Stimulated activated naive CD8-positive, alpha-beta T cell treated with anti-CD3 and anti-CD28 coated beads, Interleukin-15, amount 100 ng/mL, for 72 hours (primary cell): ENCODE data around the gene SMIM30.
"Not testable (repeated sequence)": the region's sequence is repeated elsewhere in the genome, so short reads cannot be mapped to it uniquely, and the experiment has no call there.

ENCODE experiments used
- ATAC-seq: fragments of 150-1000 bp; cut with Tn5 transposase; 2 replicates; pipeline ENCODE4 v1.10.0; 2021; ENCODE audit warnings: mild to moderate bottlenecking, moderate library complexity
- DNase-seq, 2 donors: peaks; one replicate each; pipeline ENCODE4 v3.0.0; 2021 to 2022
- H3K27ac Mint-ChIP-seq, 2 donors: one replicate each; pipeline ENCODE4 v1.8.0; 2022; ENCODE audit warnings: mild to moderate bottlenecking in 2 of 2, mixed read lengths in 2 of 2, moderate library complexity in 2 of 2
- H3K27me3 Mint-ChIP-seq: one replicate; pipeline ENCODE4 v1.8.0; 2022; ENCODE audit warnings: mixed read lengths
- H3K4me1 Mint-ChIP-seq: one replicate; pipeline ENCODE4 v1.8.0; 2022; ENCODE audit warnings: mild to moderate bottlenecking, mixed read lengths
- H3K4me3 Mint-ChIP-seq, 2 donors: one replicate each; pipeline ENCODE4 v1.8.0; 2022; ENCODE audit warnings: mild to moderate bottlenecking in 2 of 2, mixed read lengths in 2 of 2, moderate library complexity in 1 of 2
- H3K9me3 Mint-ChIP-seq, 2 donors: one replicate each; pipeline ENCODE4 v1.8.0; 2022; ENCODE audit warnings: mixed read lengths in 2 of 2

The SMIM30 gene

DNA sequence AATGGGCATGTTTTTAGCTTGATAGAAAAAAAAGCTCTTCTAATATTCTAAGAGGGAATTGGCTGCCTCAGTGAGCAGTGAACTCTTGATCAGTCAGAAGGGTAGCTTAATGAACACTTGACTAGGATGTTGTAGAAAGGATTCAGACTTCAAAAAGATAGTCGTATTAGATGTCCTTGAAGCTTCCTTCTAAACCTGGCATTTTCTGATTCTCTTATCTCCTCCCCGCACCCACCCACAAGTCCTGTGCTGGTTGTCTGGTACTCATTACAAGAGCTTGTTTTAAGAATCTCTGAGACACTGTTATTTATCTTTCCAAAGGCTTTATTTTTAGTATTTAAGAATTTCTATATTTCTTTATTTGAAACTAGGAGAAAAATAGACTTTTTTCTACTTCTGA is 7.4 kb upstream of the SMIM30 start:
- DNase-seq (no peak), ATAC-seq (no peak)
- H3K4me1 Mint-ChIP-seq = peaks cover 11% of the 10 kb centered on the region
- no peaks in the 10 kb centered on the region for H3K9me3 Mint-ChIP-seq
- no peaks in the 10 kb centered on the region for H3K27me3 Mint-ChIP-seq
- no peak overlapping the region for H3K27ac Mint-ChIP-seq
- no peak overlapping the region for H3K4me3 Mint-ChIP-seq

DNA sequence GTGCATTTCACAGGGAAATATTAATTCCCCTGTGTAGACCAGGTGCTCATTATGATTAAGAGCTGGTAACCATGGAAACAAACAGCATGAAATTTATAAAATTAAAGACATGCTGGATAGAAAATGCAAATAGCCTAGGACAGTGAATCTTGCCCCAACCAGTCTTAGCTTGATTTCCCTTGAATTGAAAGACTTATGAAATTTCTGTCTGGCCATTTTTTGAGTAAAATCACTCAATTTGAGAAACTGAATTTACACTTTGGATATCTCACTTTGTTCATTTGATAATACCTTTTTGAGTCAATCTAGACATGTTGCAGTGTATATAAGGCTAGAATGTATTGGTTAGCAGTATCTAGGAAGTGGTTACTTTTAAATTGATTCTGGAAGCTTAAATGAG is 4.4 kb upstream of the SMIM30 start:
- Mint-ChIP-seq H3K27me3 (no peaks in the 10 kb centered on the region), H3K27ac (peak overlapping the region in 1 of 2 donors; percentile 91), H3K4me3 (no peak overlapping the region), H3K9me3 (no peaks in the 10 kb centered on the region), H3K4me1 (peaks cover 22% of the 10 kb centered on the region)
- ATAC-seq = peak; percentile 84
- no peak for DNase-seq

DNA sequence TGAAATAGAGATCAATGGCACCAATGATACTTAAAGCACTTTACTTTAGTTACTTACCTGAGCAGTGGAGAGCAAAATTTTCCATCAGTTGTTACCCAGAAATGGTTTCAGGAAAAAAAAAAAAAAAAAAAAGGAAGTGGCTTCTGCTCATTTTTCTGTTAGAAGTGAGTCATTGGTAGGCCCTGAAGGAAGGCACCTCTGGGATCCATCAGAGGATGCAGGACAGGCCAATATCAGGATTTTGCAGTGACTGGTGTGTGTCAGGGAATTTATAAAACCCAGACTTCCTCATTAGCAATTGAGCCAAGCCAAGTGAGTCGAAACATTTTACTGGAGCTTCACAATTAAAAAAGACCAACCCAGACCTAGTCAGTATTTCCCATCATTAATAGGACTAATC is 2.3 kb upstream of the SMIM30 start:
- Mint-ChIP-seq H3K4me1 (peaks cover 29% of the 10 kb centered on the region), H3K4me3 (peak overlapping the region in 1 of 2 donors; percentile 38), H3K9me3 (no peaks in the 10 kb centered on the region), H3K27ac (no peak overlapping the region), H3K27me3 (no peaks in the 10 kb centered on the region)
- ATAC-seq (no peak), DNase-seq (no peak)

DNA sequence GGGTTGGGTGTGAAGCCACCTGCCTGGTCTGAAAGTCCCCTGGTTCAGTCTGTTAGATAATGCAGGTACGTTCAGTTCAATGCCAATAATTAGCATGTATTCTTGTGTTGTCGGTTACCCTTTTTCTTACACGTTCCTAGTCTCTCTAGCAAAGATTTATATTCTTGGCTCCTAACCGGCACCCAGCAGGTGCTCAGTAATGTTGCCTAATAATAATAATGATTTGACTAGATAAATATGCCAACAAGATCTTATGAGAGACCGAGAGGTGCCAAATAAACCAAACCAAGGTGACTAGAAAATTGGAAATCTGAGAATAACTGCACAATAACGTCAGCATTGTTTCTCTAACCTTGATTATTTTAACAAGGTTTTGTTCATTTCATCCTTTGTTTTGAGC is 1.1 kb upstream of the SMIM30 start:
- Mint-ChIP-seq H3K4me1 (peaks cover 31% of the 10 kb centered on the region), H3K27ac (no peak overlapping the region), H3K27me3 (no peaks in the 10 kb centered on the region), H3K9me3 (no peaks in the 10 kb centered on the region), H3K4me3 (peak overlapping the region in 1 of 2 donors; percentile 96)
- DNase-seq (no peak), ATAC-seq (no peak)

DNA sequence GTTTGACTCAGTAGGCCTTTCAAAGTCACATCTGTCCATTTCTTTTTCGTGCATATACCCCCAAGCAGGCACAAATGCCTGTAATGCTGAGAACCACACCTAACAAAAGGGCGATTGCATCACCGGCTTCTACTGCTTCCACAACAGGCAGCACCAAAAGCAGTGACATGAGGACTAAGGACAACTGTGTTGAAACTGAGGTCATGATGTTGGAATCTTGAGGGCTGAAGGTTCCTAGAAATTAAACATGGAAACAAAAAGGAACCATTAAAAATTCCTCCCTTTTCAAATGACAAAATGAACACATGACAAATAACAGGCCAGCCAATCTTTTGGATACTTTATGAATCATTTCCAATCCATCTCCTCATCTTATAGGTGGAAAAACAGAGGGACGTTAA is 980 bp downstream of the SMIM30 start:
- H3K4me3 Mint-ChIP-seq = peak overlapping the region; percentile 93 to 96

DNA sequence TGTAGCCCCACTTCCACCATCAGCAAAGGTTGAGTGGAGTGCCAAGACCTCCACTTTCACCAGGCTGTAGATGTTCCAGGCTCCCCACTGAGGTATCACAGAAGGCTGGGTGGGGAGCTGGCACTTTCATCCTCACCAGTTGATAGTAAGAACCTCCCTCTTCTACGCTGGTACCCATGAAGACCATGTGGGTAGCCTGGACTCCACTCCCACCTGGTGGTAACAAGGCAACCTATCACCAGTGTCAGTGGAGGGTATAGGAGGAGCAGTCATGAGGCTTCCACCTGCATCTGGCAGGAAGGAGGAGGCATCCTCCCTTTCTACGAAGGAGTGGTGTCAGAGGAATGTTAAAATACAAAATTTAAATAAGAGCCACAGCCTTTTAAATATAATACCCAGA is 4.4 kb downstream of the SMIM30 start:
- no peaks in the 10 kb centered on the region for H3K27me3 Mint-ChIP-seq
- no peak overlapping the region for H3K4me3 Mint-ChIP-seq
- DNase-seq (peak in 1 of 2 donors; percentile 10), ATAC-seq (no peak)
- H3K9me3 Mint-ChIP-seq = no peaks in the 10 kb centered on the region
- H3K27ac Mint-ChIP-seq = no peak overlapping the region
- H3K4me1 Mint-ChIP-seq = peaks cover 17% of the 10 kb centered on the region

More for the DNA sequence above, 980 bp downstream of the SMIM30 start:
- DNase-seq = peak in 1 of 2 donors; percentile 21
- Mint-ChIP-seq H3K27ac (peak overlapping the region in 1 of 2 donors; percentile 72), H3K4me1 (peaks cover 32% of the 10 kb centered on the region)
- H3K27me3 Mint-ChIP-seq, ATAC-seq, H3K9me3 Mint-ChIP-seq: not testable (repeated sequence)

DNA sequence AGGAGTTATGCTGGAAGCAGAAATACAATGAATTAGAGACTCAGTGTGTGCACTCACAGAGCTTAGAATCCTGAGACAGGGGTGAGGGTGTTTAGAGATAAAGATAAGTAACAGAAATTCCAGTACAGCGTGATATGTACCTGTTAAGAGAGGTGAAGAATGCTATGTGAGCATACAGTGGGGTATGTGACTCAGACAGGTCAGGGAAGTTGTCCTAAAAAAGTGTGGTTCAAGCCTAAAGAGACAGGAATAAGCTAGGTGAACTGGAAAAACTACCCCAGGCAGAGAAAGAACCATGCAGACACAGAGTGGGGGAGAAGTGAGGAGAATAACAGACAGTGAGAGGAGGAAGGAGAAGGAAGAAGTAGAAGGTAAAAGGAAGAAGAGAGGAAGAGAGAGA is 8.6 kb downstream of the SMIM30 start:
- DNase-seq (no peak), ATAC-seq (no peak)
- peak overlapping the region in 1 of 2 donors; percentile 19 for H3K27ac Mint-ChIP-seq
- H3K4me3 Mint-ChIP-seq = no peak overlapping the region
- no peaks in the 10 kb centered on the region for H3K27me3 Mint-ChIP-seq
- H3K4me1 Mint-ChIP-seq = peaks cover 8% of the 10 kb centered on the region
- no peaks in the 10 kb centered on the region for H3K9me3 Mint-ChIP-seq

DNA sequence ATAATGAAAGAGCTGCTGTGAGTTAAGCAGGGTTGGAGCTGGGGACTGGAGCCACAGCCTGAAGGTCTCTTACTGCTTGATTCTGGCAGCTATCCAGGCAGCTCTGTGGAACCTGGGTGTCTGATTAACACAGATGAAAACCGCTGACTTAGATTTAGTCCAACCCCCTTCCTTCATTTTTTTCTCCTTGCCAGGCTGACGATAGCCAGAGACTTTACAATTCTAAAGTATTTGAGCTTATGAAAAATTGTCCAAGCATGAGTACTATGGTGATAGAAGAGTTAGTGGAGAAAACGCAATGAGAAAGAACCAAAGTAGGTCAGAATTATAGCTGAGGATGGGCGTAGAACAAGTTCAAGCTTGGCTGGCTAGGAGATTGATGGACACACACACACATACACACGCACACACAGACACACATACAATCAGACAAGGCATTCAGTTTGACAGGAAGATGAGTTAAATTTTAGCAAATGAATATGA is 18.2 kb downstream of the SMIM30 start:
- no peaks in the 10 kb centered on the region for H3K9me3 Mint-ChIP-seq
- no peak overlapping the region for H3K27ac Mint-ChIP-seq
- H3K4me1 Mint-ChIP-seq = no peaks in the 10 kb centered on the region
- ATAC-seq = no peak
- H3K27me3 Mint-ChIP-seq = peaks cover 25% of the 10 kb centered on the region
- no peak for DNase-seq
- H3K4me3 Mint-ChIP-seq = no peak overlapping the region

DNA sequence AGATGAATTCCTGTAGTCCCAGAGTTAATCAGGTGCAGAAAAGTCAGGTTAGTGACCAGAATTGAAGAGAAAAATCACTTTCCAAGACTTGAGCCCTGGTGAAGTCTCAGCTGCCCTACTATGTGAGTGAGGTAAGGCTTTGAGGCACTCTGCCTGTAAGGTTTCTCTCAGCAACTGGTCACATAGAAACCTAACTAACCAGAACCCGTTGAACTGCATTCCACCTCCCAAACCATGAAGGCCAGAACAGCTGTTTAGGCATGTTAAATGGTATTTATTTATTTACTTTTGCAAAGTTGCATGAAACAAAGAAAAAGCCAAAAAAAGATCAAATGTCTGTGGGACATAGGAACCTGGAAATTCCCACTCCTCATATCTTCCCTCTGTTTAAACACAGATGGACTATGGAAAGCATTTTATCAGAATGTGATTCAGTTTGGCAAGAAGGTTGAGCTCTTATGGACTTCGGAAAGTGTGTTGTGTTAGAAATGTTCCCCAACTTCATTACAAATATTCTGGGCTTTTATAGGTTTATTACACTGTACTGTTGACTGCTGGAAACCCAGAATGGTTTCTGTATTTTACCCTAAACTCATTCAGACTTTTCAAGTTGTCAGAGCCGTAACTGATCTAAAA is 19.0 kb downstream of the SMIM30 start:
- no peaks in the 10 kb centered on the region for H3K9me3 Mint-ChIP-seq
- H3K4me3 Mint-ChIP-seq = no peak overlapping the region
- H3K4me1 Mint-ChIP-seq = no peaks in the 10 kb centered on the region
- DNase-seq = no peak
- H3K27ac Mint-ChIP-seq = no peak overlapping the region
- H3K27me3 Mint-ChIP-seq = peaks cover 29% of the 10 kb centered on the region
- ATAC-seq = no peak

DNA sequence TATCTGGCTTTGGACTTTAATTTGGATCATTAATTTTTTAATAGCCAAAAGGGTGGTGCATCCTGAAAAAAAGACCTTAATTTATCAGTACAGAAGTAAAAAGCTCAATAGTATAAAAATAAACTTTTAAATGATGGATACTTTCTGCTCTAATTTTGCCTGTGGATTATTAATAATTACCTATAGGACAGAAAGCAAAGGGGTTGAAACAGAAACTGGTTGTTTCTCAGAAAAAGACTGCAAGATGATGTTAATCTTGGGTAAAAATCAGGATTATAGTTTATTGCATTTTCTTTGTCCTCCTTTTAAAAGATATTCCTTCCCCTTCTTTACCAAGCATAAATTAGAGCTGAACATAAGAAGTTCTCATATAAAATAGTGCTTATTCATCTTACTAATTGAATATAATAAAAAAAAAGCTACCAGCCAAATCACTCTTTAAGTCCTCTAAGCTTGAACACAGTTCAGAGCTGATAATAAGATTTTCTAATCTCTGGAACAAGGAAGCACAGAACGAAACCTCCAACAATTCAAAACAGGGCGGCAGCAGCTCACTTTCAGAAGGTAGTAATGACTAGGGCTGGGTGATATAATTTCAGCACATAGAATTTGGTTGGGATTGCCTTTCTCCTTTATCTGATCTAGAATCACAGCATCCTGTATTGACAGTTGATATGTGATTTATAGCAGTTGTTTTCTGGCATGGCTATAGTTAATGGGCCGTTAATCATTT is 23.7 kb downstream of the SMIM30 start:
- no peaks in the 10 kb centered on the region for H3K9me3 Mint-ChIP-seq
- peaks cover 37% of the 10 kb centered on the region for H3K27me3 Mint-ChIP-seq
- ATAC-seq (no peak), DNase-seq (no peak)
- no peak overlapping the region for H3K4me3 Mint-ChIP-seq
- no peak overlapping the region for H3K27ac Mint-ChIP-seq
- H3K4me1 Mint-ChIP-seq = no peaks in the 10 kb centered on the region

DNA sequence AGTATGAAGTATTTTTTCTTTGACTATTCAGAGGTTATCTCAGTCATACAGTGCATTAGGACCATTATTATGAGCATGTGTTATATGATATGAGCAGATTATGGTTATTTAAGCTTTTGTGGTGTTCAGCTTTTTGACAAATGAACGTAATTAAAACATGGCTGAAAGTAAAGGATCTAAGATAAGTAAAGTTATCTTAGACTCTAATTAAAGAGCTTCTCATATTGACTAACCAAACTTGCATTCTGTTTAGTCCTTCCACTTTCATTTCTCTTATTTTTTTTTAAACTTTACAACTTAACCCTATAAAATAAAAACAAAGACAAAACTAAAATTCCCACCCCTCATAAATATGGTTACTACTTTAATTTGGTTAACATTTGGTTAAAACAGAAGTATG is 24.8 kb downstream of the SMIM30 start:
- DNase-seq (no peak), ATAC-seq (no peak)
- Mint-ChIP-seq H3K9me3 (no peaks in the 10 kb centered on the region), H3K27me3 (peaks cover 37% of the 10 kb centered on the region), H3K27ac (no peak overlapping the region), H3K4me1 (no peaks in the 10 kb centered on the region), H3K4me3 (no peak overlapping the region)

DNA sequence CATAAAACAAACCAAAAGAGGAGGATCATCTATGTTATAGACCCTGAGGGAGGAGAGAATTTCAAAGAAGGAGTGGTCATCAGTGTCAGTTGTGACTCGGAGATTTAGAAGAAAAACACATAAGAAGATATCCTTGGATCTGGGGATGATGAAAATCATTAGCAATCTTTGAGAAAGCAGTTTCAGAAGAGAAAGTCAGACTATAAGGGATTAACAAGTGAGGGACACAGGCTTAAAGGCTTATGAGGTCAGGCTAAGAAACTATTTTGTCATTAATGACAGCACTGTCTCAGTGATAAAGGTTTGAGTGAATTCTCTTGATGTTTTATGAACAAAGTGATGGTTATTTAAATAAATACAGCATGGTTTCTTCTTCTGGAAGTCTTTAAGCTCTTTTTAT is 25.6 kb downstream of the SMIM30 start:
- Mint-ChIP-seq H3K4me3 (no peak overlapping the region), H3K9me3 (no peaks in the 10 kb centered on the region), H3K4me1 (no peaks in the 10 kb centered on the region), H3K27me3 (peaks cover 41% of the 10 kb centered on the region), H3K27ac (no peak overlapping the region)
- ATAC-seq (no peak), DNase-seq (no peak)

DNA sequence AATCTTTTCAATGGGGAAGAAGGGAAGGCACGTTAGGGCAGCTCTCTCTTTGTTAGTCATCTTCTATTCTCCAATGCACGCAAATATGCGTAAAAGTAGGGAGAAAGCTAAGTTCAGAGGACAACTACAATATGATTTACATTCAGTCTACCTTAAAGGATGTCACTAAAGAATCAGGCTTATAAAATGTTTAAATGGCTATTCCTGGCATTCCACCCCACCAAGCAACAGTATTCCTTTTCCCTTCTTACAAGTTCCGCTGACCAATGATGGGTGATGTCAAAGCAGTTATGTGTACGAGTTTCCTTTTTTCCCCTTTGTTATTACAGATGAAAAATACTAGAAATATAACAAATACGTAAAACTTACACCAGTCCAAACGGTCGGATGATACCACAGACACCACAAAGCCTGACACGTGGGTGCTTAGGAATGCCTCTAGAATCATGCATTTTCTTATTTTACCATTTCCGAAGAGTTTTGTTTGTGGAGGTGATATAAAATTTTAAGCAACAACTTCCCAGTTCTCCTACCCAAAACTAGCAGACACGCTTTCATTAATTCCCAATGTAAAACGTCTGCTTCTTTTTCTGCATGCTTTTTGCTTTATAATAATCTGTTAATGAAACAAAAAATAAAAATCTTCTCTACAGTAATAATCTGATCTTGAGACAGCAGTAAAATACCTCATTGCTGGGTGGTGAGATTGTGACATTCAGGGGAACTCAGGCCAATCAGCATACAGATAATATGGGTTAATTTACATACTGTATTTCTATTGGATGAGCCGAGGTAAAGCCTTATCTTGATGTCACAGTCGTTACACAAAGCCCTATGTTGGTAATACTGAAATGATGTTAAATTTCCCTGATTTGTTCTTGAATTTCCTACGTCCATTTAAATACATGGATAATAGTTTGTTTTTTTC is 31.0 kb downstream of the SMIM30 start:
- H3K9me3 Mint-ChIP-seq = no peaks in the 10 kb centered on the region
- peaks cover 63% of the 10 kb centered on the region for H3K27me3 Mint-ChIP-seq
- peak overlapping the region; percentile 26 to 72 for H3K4me3 Mint-ChIP-seq
- H3K4me1 Mint-ChIP-seq = peaks cover 6% of the 10 kb centered on the region
- no peak overlapping the region for H3K27ac Mint-ChIP-seq
- peak; percentile 60 for ATAC-seq
- DNase-seq = no peak

DNA sequence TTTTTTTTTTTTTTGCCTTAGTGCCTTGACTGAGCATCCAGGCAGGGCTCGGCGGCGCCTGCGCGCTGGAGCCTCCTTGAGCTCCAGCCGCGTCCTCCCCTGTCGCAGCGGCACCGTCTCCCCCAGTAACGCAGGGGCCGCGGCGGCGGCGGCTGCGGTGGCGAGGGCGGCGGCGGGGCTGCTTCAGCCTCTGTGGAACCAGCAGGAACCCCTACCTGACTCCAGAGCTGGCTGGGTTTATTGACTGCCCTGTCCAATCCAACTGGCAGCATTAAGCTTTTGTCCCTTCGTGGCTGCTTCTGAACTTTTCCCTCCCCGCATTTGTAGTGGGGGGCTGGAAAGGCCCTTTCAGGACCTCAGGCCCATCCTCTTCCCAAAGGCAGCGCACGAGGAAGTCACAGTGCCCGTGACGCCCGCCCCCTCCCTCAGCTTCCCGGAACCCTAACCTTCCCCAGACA is 31.9 kb downstream of the SMIM30 start, which contains the start of gene GPR85:
GPR85 (minus strand) TSS at position 397 of the 458 bp plus-strand sequence. CDS start 2,106 bp downstream, outside the sequence.
- Mint-ChIP-seq H3K4me3 (peak within 1 kb of the TSS; percentile 65 to 72), H3K9me3 (no peaks in the 10 kb centered on the region), H3K27me3 (peaks cover 56% of the 10 kb centered on the region), H3K27ac (no peak within 1 kb of the TSS), H3K4me1 (peaks cover 6% of the 10 kb centered on the region)
- ATAC-seq = peak; percentile 85
- DNase-seq = peak; percentile 36 to 38

DNA sequence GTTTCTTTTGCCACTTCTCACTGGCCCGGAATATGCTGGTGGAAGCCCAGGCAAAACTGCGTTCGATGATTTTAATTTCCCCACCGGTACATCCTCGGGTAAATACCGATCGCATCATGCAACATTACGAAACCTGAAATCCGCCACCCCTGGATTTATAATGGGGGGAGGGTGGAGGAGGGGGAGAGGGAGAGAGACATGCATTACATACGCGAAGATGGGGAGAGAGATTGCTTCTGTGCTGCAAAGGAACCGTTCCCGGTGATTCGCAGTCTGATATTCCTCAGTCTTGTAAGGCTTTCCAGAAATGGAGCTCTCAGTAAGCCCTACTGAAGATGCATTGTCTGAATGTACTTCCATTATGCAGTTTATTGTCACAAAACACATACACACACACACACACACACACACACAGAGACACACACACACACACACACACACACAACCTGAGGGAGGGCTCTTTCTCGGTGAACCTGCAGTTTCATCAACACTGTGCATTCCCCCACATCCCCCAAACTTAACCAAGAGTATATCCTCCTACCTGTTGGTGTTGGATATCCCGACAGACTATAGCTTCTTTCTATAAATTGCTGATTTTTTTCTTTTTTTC is 32.5 kb downstream of the SMIM30 start:
- ATAC-seq (peak; percentile 52), DNase-seq (no peak)
- no peaks in the 10 kb centered on the region for H3K9me3 Mint-ChIP-seq
- H3K4me1 Mint-ChIP-seq = peaks cover 6% of the 10 kb centered on the region
- no peak overlapping the region for H3K27ac Mint-ChIP-seq
- peak overlapping the region; percentile 54 to 69 for H3K4me3 Mint-ChIP-seq
- peaks cover 56% of the 10 kb centered on the region for H3K27me3 Mint-ChIP-seq
